GM21825 (cell line): ENCODE data around the gene STATH.
"Not testable (repeated sequence)": the region's sequence is repeated elsewhere in the genome, so short reads cannot be mapped to it uniquely, and the experiment has no call there.

Experiments
- ATAC-seq: cut with Tn5 transposase; IDR thresholded peaks from one replicate; pipeline ENCODE4 v1.9.1; 2021; ENCODE audit warnings: mild to moderate bottlenecking, moderate library complexity; ENCODE audit not compliant: unreplicated experiment

Gene STATH, protein sequence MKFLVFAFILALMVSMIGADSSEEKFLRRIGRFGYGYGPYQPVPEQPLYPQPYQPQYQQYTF

DNA sequence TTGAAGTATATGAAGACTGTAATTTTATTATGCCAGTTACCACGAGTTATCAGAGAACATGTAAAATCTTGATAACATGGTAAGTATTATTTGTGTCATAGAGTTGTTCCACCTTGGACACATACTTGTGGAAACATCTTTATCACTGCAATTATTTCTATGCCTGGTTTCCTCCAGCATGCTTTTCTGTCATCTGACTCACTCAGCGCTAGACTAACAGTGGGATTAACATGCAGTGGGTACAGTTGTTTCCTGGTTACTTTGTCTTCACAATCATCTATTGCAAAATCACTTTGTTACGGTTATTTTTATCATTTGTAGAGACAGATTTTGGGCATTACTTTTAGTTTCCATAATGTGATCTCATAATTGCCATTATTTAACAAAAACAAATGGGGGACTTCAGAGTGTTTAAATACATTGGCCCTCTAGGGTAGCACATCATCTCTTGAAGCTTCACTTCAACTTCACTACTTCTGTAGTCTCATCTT is at the start of gene STATH:
TSS of gene STATH (plus strand) at position 441 of the 491 bp plus-strand sequence. CDS start 2,472 bp downstream, outside the sequence.
- no peak for ATAC-seq

DNA sequence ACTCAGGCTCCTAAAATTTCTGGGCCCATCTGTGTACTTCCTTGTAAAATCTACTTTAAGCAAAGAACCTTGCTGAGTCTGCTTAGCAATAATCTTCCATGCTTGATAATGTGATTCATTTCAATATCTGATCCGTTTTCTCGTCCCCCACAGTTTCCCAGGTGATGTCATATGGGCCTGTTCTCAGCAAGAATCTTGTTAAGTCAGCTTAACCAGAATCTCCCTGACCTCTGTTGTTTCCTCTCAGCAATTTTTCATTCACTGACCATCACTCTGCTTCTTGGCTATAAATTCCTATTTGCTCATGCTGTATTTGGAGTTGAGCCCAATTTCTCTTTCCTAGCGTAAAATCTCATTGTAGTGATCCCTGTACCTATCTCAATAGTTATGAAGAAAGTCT is 44.2 kb upstream of the STATH start:
- no peak for ATAC-seq

- ATAC-seq, result no peak
These were observed 38.6 kb upstream of the STATH start for GRCh38 chr4:69957209-69957608.

DNA sequence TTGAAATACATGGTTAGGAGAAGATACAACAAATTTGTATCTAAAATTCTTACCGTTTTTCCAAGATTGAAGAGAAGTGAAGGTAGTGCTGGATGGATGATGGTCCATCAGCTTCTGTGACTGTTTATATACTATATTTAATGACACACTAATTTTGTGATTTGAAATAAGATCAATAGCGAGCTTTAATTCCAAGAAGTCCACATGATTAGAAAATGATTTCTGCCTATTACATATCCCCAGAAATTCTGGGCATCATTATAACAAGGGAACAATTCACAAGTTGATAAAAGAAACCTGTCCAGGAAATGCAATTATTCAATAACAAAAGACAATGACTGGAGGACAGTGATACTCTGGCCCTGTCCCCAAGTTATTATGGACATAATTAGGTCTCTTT is 30.1 kb upstream of the STATH start, which contains the start of gene CSN2:
TSS of gene CSN2 (minus strand) at position 101 of the 400 bp plus-strand sequence. CDS start 4,733 bp downstream, outside the sequence.
- ATAC-seq, result no peak

DNA sequence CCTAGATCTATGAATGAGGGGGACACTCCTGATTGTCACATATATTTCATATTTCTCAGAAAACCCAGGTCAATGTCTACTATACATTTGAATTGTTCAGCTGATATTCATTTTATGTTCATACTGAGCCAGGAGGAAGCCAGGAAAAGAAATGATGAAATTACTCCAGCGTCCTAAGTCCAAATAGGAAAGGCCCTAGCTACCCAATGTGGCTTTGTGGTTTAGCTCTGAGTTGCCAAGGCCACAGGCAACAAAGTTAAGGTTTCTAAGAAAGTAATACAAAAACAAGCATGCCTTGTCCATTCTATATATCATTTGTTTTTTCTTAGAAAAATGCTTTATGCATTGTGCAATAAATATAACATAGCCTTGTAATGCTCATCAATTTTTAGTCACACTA is 25.7 kb upstream of the STATH start:
- no peak for ATAC-seq

GRCh38 chr4:69974631-69975030 is 21.1 kb upstream of the STATH start:
- ATAC-seq, result no peak

- ATAC-seq, result no peak
These were observed 18.2 kb upstream of the STATH start for GRCh38 chr4:69977582-69977981.

GRCh38 chr4:69984030-69984443 is 11.7 kb upstream of the STATH start:
- no peak for ATAC-seq

- ATAC-seq, result no peak
These were observed 9.1 kb upstream of the STATH start for GRCh38 chr4:69986663-69987062.

DNA sequence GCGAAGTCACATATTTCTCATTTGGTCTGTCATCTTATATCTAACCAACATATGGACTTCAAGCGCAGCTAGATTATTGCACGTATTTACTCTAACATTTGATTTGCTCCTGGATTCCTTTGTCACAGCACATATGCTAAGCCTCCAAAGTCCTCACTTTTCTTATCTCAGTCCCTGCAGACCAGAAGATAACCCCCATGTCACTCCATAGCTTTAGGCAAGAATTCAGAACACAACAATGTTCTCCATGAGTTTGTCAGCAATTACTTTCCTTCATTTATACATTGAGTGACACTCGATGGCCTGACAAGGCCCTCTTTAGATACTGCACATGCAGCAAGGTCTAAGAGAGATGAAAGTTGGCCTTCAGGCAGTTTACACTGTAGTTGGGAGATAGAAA is 4.8 kb upstream of the STATH start:
- ATAC-seq, result no peak

- no peak for ATAC-seq
These were observed 984 bp upstream of the STATH start for GRCh38 chr4:69994782-69995181.

- no peak for ATAC-seq
These were observed 3.7 kb downstream of the STATH start for GRCh38 chr4:69999420-69999819.

GRCh38 chr4:70000711-70001110 is 4.9 kb downstream of the STATH start:
- ATAC-seq, result no peak

DNA sequence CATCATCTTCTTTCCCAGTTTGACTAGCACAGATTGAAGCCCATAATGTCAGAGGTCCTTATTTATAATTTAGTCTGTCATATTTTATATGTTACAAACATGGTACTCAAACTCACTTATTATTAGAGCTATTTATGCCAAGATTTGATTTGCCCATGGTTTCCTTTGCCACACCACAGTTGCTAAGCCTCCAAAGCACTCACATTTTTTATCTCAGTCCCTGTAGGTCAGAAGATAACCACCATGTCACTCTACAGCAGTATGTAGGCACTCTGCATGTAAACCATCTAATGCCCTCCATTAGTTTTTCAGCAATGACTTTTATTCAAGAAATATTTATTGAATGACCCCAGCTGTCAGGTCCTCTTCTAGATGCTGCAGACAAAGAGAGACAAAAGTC is 6.7 kb downstream of the STATH start:
- ATAC-seq, result no peak

- no peak for ATAC-seq
These were observed 13.0 kb downstream of the STATH start for GRCh38 chr4:70008771-70009170.

DNA sequence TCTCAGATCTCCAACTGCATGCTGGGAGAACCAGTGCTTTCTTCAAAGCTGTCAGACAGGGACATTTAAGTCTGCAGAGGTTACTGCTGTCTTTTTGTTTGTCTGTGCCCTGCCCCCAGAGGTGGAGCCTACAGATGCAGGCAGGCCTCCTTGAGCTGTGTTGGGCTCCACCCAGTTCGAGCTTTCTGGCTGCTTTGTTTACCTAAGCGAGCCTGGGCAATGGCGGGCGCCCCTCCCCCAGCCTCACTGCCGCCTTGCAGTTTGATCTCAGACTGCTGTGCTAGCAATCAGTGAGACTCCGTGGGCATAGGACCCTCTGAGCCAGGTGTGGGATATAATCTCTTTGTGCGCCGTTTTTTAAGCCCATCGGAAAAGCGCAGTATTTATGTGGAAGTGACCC is 23.2 kb downstream of the STATH start:
- not testable (repeated sequence) for ATAC-seq

DNA sequence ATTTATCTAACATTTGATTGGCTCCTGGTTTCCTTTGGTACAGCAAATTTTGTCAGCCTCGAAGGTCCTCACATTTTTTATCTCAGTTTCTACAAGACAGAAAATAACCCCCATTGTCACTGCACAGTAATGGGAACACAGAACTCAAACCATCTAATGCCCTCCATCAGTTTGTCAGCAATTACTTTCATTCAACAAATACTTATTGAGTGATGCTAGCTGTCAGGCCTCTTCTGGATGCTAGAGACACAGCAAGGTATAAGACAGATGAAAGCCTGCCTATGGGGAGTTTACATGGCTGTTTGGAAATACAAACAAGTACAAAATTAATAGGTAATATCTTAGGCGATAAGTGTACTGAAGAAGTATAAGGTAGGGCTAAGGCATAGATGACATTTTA is 27.5 kb downstream of the STATH start:
- ATAC-seq, result no peak

DNA sequence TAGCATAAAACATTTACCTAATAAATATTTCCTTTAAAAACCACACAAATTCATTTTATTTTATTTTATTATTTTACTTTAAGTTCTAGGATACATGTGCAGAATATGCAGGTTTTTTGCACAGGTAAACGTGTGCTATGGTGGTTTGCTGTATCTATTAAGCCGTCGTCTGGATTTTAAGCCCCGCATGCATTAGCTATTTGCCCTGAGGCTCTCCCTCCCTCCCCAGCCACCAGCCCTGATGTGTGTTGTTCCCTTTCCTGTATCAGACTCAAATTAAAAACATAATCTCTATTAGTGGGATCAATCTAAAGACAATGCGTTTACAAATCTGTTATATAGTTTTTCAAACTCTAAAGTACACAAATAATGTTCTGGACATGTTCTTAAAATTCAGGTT is 31.2 kb downstream of the STATH start:
- ATAC-seq, result no peak

DNA sequence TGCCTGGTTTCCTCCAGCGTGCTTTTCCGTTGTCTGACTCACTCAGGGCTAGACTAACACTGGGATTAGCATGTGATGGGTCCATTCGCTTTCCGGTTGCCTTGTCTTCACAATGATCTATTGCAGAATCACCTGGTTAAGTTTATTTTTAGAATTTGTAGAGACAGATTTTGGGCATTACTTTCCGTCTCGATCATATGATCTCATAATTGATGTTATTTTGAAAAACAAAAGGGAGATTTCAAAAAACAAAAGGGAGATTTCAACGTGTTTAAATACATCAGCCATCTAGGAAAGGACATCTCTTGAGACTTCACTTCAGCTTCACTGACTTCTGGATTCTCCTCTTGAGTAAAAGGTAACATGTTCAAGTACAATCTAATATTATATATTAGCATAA is 32.4 kb downstream of the STATH start, which contains the start of gene HTN3:
TSS of gene HTN3 (plus strand) at position 301 of the 400 bp plus-strand sequence. CDS start 2,282 bp downstream, outside the sequence.
- ATAC-seq, result not testable (repeated sequence)

DNA sequence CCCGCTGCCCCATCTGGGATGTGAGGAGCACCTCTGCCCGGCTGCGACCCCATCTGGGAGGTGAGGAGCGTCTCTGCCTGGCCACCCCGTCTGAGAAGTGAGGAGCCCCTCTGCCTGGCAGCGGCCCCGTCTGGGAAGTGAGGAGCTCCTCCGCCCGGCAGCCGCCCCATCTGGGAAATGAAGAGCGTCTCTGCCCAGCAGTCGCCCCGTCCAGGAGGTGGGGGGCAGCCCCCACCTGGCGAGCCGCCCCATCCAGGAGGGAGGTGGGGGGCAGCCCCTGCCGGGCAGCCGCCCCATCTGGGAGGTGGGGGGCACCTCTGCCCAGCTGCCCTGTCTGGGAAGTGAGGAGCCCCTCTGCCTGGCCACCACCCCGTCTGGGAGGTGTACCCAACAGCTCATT is 41.8 kb downstream of the STATH start:
- not testable (repeated sequence) for ATAC-seq

- not testable (repeated sequence) for ATAC-seq
These were observed 44.2 kb downstream of the STATH start for GRCh38 chr4:70039928-70040327.

DNA sequence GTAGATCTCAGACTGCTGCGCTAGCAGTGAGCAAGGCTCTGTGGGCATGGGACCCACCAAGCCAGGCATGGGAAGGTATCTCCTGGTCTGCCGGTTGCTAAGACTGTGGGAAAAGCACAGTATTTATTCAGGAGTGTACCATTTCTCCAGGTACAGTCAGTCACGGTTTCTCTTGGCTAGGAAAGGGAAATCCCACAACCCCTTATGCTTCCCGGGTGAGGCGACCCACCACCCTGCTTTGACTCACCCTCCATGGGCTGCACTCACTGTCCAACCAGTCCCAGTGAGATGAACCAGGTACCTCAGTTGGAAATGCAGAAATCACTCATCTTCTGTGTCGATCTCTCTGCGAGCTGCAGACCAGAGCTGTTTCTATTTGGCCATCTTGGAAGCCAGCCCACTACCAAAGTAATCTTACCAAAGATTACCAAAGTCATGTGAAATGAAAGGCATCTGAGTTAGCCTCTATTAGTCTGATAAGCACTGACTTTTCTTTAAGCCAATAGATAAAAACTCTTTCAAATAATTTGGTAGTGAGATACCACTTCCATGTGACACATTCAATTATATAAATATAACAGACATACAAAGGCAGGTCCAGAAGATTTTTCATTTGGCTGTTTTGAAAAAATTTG is 46.0 kb downstream of the STATH start:
- no peak for ATAC-seq

- ATAC-seq, result not testable (repeated sequence)
These were observed 54.4 kb downstream of the STATH start, which contains the start of gene HTN1 for GRCh38 chr4:70050138-70050537. Gene HTN1, plus strand, starts transcription at chr4:70050438. Its CDS starts 2,639 bp downstream, at chr4:70053077.
